ENCODE data around the gene MSN.

Gene MSN

DNA sequence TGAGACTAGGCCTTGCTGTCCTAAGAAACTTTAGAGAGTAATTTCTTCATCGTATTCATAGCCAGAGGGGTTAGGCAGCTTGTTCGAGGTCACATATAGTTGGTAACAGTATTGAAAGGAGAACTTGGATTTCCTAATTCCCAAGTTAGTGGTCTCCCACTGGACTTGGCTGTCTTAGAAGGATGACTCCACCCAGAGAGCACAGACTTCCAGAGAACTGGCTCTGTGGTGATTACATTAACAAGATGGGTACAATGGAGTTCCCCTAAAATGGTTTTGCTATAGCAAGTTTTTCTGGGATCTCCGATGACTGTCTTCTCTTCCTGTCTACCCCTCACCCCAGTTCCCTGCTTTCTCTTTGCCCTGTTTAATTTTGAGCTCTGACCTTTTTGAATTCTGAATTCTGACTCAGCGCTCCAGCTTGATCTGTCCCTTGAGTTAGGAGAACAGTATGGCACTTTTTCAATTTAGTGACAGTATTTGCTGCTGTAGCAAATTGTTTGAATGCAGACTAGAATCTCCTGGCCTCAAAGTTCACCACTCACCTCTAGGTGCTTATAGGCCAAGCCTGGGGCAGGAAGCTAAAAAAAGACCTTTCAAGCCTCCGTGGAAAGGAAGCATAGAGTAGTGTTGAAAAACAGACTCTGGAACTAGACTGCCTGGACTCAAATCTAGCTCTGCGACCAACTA, 6.9 kb downstream of the MSN start:
- no peak for DNase-seq

GRCh38 chrX:65677954-65678469, 10.6 kb downstream of the MSN start:
- no peak for DNase-seq

DNA sequence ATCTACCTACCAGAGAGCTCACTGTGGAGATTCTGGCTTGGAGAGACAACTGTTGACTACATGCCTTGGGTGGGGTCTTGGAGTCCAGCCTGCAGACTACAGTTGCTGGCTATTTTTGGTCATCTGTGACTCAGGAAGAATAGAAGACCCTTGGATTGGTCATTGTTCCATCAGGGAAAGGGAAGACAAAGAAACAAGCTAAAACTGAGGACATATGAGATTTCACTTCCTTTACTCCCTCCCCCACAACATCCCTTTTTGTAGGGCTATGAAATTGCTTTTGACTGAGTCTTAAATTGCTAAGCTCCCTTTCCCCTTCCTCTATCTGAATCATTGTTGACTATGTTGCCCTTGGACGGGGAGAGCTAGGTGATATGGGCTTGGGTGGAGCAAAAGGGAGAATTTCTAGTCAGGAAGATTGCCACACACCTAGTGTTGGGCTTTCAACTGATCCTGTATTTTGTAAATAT, 11.7 kb downstream of the MSN start:
- no peak for DNase-seq

DNA sequence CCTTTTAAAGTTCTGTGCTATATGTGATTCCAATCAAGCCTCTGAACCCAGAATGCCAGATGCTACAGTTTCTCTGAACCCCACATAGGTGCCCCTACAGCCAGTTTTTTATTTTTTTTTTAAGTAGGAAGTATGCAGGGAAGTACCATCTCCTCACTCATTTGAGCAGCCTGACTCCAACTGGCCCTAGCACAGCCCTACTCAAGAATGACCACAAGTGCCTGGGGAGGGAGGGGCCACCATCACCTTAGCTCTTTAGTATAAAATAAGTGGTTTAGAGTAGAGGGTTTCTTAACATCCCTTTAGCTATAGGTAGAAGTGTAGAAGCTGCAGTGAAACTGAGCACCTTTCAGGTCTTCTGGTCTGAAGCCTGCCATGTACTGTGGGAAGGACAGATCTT, 14.4 kb downstream of the MSN start:
- no peak for DNase-seq

DNA sequence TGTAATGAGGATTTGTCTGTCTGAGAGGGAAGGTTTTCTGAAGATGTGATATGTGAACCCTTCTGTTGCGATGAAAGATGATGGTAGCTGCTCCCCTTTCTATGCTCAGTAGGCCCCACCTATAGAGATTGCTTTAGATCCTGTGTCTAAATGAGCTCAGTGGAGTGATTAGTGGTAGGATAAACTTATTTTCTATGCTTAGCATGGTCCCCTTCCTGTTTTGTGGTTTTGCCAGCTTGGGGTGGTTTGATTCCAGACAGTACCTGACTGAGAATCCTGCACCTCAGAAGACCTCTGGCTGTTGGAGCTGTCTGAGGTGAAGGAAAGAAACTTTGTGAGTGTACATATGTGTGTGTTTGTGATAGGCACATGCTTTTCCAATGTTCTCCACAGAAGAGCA, 17.7 kb downstream of the MSN start:
- no peak for DNase-seq

GRCh38 chrX:65686236-65686635, 18.8 kb downstream of the MSN start:
- DNase-seq: no peak

GRCh38 chrX:65687367-65687766, 19.9 kb downstream of the MSN start:
- DNase-seq: no peak

DNA sequence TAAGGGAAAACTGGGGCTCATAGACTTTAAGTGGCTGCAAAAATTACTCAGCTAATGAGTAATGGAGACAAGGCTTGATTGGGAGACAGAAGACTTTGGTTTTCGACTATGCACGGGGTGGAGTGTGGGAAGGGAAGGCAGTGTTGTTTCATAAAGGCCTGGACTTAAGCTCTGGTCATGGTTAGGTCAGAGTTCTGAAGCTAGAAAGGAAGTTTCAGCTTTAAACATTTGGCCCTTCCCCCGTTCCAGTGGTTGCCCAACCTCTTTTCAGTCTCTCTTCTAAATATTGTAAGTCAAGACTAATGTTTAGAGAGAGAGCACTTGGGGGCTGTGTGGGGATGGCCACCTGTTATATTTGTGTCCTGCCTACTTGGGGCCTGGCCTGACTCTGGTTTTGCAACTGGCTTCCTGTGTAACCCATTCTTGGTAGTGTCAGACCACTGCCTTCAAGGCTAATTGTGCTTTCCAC, 21.0 kb downstream of the MSN start:
- no peak for DNase-seq

- DNase-seq: no peak
Observed at GRCh38 chrX:65689377-65689776, 21.9 kb downstream of the MSN start.

DNA sequence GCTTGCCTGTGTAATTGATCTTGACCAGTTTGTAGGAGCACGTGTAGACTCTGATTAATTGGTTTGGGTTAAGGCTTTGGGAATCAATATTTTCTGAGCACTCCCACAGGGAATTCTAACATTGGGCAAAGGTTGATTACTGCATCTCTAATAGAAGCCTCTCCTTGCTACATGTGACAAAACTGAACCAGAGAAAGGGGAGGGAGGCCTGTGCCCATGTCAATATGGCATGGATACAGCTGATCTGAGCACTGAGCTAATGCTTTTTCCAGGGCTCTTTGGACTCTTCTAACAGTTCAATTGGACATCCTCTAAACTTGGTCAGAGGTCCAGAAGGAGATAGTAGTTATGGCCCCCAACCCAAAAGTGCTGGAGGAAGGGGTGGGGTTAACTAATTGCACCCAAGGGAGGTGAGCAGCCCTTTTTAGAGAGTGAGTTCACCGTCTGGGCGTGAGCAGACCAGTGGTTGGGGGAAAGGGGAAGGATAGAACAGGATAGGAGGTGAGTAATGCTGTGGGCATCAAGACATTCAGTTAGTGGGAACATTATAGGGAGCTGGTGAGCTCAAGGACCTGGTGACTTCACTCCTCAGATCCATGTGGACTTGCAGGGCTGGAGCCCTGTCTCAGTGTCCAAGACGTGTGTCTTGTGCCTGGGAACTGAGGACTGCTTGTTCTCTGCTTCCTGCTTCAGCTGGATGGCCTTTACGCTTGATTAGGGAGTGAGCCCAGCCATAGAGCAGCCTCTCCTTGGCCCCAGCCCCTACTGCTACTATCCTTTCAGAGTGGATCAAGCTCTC, 22.8 kb downstream of the MSN start:
- no peak for DNase-seq

GRCh38 chrX:65695849-65696449, 28.5 kb downstream of the MSN start:
- no peak for DNase-seq

DNA sequence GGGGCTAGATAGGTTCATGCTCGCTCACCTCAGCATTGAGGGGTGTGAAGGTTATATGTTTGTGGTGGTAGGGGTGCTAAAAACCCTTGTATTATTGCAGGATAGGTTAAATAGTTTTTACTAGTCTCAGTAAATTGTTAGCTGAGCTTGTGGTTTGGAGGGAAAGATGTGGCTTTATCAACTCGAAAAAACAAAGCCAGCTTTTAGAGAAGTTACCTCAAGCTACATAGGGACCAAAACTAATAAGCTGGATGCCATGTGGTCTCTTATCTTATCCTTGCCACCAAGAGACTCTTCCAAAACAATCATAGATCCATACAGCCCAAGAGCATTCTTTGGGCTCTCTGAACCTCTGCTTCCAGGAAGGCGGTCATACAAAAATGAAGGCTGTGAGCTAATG, 29.2 kb downstream of the MSN start:
- DNase-seq: no peak

DNA sequence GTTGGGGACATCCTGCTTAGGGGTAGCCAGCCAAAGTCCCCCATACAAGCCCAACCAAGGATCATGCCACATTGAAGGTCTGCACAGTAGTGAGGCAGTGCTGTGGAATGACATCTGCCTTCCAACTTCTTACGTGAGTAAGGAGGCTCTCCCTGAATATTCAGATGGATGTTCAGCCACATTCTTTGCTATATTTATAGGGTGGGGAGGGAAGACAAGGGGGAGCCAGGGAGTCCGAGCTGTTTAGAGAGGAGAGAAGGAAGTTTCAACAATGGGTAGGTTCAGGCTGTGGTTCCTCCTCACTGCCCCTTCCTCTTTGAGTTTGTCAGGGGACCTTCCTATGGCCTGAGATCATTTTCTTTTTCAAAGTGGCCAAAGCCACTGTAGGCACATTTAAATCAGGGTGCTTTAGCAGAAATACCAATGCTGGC, 29.8 kb downstream of the MSN start:
- DNase-seq: no peak

DNA sequence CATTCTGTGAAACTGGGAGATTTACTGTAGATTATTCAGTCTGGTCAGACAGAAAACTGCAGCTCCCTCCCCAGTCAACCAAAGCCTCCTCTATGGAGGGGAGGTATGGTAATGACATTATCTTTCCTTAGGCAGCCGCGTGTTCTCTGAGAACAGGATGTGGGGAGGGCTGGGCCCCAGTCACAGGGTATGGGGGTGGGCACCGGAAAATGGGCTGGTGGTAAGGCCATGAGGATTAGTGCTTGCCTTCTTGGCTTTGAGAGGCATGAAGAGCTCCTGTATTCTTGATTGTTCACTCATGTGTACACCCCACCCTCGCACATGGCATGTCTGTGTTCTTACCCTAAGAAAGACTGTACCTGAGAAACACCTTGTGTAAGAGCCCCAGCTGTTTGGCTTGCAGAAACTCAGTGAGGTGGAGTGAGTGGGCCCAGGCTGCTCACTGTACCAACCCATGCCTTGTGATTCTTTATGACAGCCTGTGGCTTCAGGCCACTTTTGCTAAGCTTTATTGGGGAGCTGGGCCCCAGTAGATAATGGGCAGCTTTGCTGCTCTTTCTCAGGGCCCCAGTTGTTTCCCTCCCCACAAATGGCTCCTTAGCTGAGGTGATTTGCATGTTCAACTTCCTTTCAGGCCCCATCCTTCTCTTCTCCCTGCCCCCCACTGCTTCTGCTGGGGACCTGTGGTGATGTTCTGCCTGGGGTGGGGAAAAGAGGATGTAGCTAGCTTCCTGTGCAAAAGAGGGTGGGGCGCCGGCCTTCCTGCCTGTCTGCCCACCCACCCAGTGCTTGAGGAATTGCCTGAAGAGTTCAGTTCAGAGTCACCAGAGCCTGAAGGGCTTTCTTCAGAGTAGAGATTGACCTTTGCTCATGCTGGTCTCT, 30.7 kb downstream of the MSN start:
- no peak for DNase-seq

- DNase-seq: no peak
Observed at GRCh38 chrX:65702956-65703355, 35.5 kb downstream of the MSN start.

DNA sequence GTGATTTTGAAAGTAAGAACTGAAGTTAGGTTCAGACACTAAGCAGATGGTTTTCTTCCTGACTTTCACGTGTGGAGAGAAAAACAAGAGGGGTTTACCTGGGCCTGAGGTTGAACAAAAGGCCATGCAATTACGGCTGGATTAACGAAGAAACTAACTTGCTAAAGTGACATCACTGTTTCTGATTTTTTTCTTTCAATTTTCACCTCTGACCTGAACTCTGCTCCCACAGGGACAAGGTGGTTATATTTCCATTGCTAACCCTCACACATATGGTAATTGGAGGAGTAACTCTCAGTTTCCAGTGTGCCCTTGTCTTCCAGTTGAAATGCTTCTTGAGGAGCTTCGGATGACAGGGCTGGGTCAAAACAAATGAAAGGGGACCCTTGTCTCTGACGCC, 38.0 kb downstream of the MSN start:
- DNase-seq: no peak

DNA sequence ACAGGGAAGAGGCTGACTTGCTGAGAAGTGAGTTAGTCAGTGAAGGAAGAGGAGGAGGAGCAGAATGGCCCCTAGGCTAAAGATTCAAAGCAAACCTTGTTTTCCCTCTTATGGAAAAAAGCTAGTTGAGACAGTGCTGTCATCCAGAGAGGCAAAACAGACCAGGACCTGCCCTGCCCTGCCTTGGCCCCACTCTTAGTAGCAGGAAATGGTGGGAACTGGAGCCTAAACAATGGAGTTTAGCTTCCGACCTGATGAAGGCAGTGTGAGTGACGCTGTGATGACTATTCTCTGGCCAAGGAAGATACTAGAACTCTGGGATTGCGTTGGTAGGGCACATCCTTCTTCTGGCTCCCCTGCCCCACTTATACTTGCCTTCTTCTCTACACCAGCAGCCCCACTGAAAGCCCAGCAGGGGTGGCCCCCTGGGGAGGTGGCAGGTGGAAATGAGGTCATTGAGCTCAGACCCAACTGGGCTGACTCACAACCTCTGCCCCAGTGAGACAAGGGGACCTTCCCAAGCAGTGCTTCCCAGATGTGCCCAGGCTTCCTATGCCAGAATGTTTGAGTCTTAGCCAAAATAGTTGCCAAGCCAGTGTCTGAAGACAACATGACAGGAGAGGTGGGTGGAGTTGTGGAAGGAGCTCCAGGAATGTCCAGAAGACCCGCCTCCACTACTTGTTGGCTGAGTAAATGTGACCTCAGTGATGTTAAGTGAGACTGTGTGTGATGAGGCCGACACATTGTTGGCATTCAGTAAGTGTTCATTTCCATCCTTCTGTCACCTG, 38.8 kb downstream of the MSN start:
- no peak for DNase-seq

DNA sequence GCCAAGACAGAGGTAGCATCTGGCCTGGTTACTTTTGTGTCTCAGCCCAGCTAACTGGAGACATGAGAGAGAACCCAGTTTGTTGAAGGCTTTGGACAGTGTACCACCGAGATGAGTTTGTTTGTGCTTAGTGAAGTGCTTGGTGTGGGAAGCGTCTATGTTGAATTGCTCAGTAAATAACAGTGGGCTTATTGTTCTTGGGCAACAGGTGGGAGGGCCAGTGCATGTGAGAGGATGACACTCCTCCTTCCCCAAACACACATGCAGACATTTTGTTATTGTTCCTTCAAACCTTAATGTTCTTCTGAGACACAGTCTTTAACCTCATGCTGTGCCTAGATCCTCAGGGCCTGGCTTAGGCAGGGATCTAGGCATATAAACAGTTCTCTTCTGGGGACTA, 39.7 kb downstream of the MSN start:
- DNase-seq: no peak

GRCh38 chrX:65712005-65712806, 44.8 kb downstream of the MSN start:
- no peak for DNase-seq

DNA sequence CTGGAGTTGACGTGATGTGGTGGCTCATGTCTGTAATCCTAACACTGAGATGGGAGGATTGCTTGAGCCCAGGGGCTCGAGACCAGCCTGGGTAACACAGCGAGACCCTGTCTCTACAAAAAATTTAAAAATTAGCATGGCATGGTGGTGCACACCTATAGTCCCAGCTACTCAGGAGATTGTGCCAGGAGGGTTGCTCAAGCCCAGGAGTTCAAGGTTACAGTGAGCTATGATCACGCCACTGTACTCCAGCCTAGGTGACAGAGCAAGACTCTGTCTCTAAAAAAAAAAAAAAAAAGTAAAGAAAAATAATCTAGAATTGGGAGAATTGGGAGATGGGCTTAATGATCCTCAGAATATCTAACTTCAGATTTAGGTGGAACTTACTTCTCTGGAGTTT, 51.1 kb downstream of the MSN start:
- DNase-seq: no peak

DNA sequence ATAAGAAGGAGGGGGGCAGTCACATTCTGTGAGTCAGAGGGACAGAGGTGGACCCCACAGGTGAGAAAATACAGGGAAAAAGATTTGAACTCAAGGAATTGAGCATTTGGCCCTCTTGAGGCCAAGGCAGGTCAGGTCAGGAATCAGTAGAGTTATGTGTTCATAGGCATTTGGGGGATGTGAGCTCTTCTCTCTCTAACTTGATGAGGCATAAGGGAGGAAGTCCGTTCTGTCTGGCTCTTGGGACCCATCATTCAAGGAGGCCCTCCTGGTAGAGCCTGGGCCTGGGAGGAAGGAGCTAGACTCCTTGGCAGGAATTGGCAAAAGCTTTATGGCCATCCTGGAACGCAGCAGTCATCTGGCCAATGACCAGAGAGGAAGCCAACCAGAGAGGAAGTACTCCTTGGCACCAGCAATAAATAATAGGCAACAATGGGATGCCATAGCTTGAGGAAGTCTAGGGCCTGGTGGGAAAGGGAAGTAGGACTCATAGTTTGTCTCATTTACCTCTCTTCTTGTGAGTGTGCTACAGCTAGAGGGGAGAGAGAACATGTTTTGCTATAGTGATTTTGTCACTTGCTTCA, 53.0 kb downstream of the MSN start:
- no peak for DNase-seq

Data from NCI-H524 (cell line).